HG02943 (cell line): ENCODE measurements around the gene JPH3.

ENCODE experiments used
- ATAC-seq: cut with Tn5 transposase; IDR thresholded peaks from one replicate; pipeline ENCODE4 v1.9.1; 2021; ENCODE audit warnings: mild to moderate bottlenecking, low read depth, moderate library complexity; ENCODE audit not compliant: unreplicated experiment

The JPH3 gene

DNA sequence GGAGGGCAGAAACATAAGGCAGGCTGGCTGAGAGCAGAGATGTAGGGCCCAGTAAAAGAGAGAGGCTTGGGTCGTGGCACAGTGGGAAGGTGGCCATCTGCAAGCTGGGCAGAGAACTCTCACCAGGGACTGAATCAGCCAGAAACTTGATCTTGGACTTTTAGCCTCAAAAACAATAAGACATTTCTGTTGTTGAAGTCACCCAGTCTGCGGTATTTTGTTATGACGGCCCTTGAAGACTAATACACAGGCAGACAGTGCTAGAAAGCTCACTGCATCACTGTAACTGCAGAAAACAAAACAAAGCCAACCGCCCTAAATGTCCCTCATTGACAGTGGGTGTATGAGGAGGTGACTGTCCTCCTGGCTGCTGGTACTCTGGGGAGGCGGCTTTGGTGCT, 3.9 kb upstream of the JPH3 start:
- ATAC-seq = no peak

GRCh38 chr16:87600246-87600645, 2.1 kb upstream of the JPH3 start:
- no peak for ATAC-seq

GRCh38 chr16:87601401-87601981, 817 bp upstream of the JPH3 start:
- ATAC-seq = no peak

DNA sequence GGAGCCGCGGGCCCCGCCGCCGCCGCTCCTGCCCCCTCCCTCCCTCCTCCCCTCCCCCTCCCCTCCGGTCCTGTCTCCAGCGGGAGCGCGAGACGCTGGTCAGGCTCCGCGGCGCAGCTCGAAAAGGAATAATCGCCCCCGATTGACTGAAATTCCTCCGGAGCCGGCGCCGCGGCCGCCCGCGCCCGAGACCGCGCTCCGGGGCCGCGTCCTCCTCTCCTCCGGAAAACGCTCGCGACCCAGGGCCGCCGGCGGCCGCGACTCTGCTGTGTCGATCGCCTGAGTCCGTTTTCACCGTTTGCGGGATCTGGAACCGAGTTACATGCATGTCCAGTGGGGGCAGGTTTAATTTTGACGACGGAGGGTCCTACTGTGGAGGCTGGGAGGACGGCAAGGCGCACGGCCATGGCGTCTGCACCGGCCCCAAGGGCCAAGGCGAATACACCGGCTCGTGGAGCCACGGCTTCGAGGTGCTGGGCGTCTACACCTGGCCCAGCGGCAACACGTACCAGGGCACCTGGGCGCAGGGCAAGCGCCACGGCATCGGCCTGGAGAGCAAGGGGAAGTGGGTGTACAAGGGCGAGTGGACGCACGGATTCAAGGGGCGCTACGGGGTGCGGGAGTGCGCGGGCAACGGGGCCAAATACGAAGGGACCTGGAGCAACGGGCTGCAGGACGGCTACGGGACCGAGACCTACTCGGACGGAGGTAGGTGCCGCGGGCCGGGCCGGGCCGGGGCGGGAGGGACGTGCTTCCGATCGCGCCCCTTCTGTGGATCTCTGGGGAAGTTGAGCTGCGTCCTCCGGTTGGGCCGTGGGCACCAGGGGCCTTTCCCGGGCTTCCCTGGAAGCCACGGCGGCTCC, 744 bp downstream of the JPH3 start:
- no peak for ATAC-seq

DNA sequence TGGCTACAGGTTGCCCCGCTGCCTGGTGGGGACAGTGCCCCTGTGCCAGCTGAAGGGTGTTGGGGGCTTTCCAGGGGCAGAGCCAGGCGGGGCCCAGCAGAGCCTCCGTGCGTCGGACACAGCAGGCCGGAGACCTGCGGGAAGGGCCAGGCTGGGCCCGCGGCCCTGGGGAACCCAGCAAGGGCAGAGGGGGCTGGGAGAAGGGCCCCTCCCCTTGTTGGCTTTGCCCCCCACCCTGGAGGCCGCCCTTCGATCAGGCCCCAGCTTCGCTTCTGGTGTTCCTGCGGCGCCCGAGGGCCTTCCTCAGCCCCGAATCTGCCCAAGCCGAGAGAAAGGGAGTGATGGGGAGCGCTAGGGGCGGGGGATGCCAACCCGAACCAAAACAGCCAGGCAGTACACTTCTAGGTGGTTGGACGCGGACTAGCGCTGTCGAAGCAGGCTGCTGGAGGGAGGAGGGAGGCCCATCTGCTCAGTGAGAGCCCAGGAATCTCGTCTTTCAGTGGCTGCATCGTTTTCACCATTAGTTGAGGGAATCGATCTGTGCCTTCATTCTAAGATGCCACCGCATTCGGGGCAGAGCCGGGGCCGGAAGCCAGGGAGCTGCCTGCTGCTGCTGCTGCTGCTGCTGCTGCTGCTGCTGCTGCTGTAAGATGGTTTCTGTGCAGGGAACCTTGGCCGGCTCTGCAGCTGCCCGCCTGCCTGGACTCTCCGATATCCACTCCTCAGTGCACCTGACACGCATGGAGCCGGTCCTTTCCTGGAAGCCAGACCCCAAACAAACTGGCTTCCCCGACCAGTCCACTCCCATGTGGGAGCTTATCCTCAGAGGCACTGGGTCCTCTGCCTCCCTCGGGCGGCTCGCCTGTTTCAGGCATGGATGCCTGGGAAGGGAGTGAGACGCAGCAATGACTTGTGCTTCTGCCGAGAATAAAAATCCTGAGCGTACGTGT, 1.7 kb downstream of the JPH3 start:
- ATAC-seq = no peak

- no peak for ATAC-seq
Observed at GRCh38 chr16:87604634-87605111, 2.4 kb downstream of the JPH3 start.

DNA sequence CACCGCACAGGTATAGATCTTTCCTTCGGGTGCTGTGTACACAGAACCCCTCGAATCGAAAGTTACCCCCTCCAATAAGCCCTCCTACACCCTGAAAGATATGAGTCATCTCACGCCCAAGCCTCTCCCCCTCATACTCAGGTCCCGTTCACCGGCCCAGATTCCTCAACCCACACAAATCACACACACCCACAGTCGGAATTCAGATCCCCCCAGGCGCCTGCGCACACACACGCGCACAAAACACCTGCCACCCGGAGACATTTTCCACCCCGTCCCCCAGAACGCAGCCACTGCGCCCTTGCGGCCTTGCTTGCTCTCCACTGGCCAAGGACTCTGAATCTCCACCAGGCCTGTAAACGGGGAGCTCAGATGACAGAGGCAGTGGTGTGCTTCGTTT, 4.9 kb downstream of the JPH3 start:
- no peak for ATAC-seq

GRCh38 chr16:87607871-87608270, 5.6 kb downstream of the JPH3 start:
- no peak for ATAC-seq

DNA sequence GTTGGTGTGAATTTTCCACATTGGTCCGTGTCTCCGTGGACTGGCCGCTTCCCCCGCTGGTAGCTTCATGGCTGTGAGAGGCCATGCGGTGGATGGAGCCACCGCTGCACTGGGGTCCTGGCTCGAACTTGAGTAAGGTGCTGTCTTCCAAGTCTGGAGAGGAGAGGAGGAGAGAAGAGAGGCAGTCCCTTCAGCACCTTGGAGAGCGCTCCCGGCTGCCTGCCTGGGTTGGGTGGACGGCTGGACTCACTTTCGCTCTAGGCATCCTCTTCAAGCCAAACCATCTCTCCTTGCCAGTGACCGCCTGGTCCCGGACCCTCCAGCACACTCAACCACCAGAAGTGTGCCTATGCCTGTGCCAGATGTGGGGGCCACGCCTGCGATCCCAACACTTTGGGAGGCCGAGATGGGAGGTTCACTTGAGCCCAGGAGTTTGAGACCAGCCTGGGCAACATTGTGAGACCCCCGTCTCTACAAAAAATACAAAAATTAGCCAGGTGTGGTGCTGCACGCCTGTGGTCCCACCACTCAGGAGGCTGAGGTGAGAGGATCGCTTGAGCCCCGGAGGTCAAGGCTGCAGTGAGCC, 6.2 kb downstream of the JPH3 start:
- no peak for ATAC-seq

DNA sequence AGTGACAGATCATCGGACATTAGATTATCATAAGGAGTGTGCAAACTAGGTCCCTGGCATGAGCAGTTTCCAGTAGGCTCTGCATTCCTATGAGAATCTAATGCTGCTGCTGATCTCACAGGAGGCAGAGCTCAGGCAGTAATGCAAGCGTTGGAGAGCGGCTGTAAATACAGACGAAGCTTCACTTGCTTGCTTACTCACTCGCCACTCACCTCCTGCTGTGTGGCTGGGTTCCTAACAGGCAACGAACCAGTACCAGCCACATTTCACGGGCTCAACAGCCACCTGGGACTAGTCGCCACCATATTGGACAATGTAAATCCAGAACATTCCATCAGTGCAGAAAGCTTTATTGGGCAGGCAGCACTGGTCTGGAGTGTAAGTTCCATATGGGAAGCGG, 7.7 kb downstream of the JPH3 start:
- no peak for ATAC-seq

- ATAC-seq = no peak
Observed at GRCh38 chr16:87611456-87611855, 9.1 kb downstream of the JPH3 start.

- no peak for ATAC-seq
Observed at GRCh38 chr16:87613961-87614360, 11.7 kb downstream of the JPH3 start.

GRCh38 chr16:87615621-87616041, 13.3 kb downstream of the JPH3 start:
- ATAC-seq = no peak

GRCh38 chr16:87616556-87616955, 14.2 kb downstream of the JPH3 start:
- no peak for ATAC-seq

DNA sequence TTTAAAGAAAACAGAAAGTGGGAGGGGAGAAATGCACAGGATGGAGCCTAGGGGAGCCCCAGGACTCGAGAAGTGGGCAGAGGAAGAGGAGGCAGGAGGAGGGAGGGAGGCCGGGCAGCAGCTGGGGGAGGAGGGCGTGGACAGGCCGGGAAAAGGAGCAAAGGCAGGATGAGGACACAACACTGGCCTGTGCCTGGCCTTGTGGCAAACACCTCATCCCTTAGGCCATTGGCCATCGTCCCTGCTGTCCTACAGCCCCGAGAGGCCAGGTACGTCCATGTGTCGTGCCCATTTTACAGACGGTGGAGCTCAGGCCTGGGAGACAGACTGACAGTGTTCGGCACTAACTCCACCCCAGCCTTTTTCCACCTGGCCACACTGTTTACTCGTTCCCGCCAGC, 15.9 kb downstream of the JPH3 start:
- no peak for ATAC-seq

- no peak for ATAC-seq
Observed at GRCh38 chr16:87619360-87620200, 17.3 kb downstream of the JPH3 start.

- no peak for ATAC-seq
Observed at GRCh38 chr16:87620201-87620495, 17.8 kb downstream of the JPH3 start.

GRCh38 chr16:87621550-87621829, 19.2 kb downstream of the JPH3 start:
- ATAC-seq = no peak

DNA sequence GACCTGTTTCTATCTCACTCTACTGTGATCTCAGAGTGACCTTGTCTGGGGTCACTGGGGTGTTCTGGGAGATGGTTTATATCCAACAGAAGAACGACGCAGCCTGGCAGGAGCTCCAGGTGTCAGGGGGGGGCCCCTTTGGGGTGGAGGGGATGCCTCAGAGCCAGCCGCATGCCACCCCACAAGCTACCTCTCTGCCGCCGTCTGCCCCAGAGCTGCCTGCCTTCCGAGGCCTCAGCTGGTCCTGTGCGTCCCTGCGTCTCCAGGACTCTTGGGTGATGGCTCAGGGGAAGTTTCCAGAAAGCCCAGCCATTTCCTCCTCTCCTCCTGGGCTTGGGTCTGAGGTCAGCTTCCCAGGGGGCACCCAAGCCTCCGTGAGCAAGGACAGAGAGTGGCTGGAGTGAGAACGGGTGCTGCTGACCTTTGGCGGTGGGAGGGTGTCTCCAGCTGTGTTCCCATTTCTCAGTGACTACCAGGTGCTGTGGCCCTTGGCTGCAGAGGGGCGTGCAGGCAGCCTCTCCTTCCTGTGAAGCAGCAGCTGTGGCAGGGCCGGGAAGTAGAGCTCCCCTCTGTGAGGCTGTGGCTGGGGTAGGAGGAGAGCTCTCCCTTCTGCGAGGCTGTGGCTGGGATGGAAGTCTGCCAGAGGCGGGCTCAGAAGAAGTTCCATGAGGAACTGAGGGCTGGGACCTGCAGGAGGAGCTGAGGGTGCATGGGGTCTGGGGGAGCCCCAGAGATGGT, 19.8 kb downstream of the JPH3 start:
- no peak for ATAC-seq
